Inflammatory macrophage treated with lipopolysaccharide for 4 hours (primary cell): ENCODE data around the gene CDR2.
"Not testable (repeated sequence)": the region's sequence is repeated elsewhere in the genome, so short reads cannot be mapped to it uniquely, and the experiment has no call there.

Source experiments
- DNase-seq: peaks from one replicate; pipeline ENCODE4 v3.0.0-alpha.2; 2020

Gene CDR2

DNA sequence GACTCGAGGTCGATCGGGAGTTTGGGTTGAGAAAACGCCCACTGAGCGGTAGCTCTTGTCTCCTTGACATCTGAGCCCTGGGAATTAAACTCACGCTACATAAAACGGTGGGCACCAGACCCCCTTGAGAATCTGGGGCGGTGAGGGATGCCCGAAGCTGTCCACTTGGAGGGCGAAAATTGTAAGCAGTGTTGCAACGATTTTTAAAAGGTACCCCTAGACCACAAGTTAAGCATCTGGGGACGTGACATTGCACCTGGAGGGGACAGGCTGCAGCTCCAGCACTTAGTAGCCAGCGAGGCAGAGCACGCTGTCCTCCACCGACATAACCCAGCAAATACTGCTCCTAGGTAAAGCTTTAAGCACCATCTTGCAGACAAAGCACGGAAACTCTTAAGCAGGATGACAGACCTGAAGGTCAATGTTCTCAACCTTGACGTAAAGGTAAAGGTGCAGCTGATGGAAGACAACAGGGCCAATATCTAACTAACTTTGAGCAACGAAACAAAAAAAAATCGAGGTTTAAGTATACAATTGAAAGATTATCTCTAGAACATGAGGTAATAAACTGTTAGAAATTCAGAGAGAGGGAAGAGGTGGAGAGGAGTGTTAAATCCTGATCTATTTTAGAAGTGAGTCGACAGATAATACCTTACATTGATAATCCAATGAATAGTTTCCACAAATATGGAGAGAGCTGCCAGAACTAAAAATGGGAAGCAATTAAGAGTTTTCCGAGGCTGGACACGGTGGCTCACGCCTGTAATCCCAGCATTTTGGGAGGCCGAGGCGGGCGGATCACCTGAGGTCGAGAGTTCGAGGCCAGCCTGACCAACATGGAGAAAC lies 921 bp upstream of the CDR2 start:
- DNase-seq, result no peak

DNA sequence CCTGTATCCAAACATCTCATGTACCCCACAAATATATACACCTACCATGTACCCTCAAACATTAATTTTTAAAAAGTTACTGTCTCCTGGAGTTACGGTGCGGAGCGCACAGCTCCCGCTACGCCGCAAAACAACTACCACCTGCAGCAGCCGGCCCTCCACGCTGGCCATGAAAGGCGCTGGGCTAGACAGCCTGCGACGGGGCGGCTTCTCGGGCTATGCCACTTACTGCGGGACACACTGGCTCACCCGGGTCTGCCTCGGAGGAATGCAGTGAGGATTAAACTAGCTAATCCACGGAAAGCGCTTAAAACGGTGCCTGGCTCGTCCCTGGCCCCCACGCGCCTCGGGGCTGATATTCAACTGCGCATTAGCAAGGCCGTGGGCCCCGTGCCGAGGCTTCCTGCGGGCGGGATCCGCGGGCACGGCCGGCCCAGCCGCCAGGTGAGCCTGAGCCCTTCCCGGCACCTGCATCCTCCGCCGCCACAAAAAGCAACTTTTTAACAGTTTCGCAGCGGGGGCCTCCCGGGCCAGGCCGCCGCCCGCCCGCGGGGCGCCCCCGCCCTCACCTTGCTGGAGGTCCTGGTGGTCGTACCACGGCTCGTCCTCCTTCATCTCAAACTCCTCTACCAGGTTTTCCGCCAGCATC lies 633 bp downstream of the CDR2 start:
- no peak for DNase-seq

DNA sequence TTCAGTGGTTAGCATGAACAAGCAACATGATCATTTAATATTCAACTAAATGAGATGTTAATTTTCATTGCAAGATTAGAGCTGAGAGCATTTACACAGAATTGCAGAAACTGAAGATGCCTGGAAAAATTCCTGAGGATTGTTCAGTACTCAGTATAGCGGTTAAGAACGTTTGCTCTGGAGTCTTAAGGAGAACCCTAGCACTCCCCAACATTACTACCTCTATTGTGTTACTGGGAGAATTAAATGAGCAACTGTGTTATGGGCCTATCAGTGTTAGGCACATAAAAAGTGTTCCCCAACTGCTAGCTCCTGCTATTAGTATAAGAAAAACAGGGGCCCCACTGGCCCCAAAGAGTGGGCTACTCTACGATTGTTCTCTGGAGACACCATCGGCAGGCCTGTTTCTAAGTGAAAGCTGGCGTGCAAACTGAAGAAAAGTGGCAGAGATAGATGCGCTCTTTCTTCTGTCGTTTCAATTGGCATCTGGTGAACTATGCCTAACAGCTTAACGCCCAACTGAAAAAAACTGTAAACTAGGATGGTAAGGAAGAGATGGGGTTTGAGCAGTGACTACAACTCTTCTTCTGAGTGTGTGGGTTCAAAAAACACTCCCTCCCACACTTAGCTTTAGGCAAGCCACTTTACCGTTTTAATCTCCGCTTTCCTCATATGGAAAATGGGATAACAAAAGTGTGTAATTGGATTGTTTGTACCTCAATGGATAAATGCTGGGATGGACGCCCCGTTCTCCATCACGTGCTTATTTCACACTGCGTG lies 1.3 kb downstream of the CDR2 start:
- DNase-seq, result no peak

DNA sequence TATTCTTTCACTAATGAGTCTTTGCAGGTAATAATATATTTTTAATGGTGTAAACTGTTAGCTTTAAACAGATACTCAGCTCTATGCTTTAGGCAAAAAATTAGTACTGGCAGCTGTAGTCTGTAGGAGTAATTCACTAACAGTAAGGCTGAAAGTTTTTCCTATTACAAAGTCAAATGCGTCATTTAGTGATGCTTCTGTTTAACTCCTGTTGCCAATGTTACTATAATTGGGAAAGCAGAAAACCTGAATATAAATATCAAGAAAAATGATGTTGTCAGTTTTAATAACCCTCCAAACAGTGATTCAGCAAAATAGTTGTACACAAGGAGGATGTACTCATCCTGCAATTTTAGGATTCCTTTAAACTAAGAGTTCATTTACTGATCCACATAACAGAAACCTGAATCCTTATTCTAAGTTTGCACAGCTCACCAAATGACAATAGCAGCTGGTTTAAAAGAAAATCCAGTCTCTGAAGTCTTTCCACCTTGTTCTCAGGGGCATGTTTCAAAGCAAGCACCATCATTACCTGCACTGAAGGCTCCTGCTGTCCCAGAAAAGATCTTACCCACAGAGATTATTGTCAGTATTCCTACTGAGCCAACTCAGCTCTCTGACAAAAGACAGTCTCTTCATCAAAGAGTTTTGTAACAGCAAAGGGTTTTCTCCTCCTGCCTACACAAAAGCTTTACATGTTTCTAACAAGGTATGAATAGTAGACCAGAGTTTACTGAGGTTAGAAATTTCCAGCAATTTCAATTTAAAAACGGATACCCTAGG lies 4.2 kb downstream of the CDR2 start:
- DNase-seq, result no peak

DNA sequence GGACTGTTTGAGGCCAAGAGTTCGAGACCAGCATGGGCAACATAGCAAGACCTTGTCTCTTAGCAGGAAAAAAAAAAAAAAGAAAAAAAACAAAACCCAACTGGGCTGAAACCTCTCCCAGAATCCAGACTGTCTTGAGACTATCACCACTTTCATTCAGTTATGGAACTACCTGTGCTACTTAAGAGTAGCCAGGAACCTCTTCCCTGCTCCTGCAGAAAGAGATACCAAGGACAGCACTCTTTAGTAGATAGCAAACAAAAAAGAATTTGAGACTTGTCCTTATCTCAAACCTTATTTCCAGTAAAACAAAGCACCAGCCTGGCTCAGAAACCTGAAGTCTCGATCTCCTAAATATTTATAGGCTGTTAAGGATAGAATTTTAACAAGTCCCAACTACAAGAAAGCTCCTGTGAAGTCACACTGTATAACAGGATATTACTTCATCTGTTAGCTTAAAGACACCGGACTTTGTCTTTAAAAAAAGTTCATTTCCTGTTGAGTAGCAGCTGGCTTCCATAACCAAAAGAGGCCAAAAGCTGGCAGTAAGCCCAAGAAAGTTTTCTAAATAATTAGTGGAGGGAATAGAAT lies 5.1 kb downstream of the CDR2 start:
- peak; percentile 48 for DNase-seq

DNA sequence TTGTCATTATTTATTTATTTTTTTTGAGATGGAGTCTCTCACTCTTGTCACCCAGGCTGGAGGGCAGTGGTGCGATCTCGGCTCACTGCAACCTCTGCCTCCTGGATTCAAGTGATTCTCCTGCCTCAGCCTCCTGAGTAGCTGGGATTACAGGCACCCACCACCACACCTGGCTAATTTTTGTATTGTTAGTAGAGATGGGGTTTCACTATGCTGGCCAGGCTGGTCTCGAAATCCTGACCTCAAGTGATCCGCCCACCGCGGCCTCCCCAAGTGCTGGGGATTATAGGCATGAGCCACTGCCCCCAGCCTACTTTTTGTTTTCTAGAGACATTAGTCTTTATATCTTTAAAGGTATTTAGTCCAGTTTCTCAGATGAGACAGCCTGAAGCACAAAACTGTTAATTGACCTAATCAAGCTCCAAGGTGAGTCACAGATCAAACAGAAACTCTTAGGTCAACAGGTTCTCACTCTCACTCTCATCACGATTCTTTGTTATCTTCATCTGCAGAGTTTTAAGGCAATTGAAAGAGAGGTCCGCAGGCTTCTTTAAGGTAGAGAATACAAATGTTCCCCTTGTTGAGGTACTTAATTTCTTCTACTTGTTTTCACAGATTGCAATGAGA lies 6.1 kb downstream of the CDR2 start:
- DNase-seq, result not testable (repeated sequence)

DNA sequence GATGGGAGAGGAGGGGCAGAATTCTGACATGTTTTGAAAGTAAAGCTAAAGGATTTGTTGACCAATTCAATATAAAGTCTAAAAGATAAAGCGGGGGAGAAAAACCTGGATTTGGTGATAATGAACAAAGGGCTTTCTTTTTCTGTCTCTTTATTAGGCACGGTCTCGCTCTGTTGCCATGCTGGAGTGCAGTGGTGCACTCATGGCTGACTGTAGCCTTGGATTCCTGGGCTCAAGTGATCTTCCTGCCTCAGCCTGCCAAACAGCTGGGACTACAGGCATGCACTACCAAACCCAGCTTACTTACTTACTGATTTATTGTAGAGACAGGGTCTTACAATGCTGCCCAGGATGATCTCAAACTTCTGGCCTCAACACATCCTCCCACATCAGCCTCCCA lies 7.5 kb downstream of the CDR2 start:
- no peak for DNase-seq

DNA sequence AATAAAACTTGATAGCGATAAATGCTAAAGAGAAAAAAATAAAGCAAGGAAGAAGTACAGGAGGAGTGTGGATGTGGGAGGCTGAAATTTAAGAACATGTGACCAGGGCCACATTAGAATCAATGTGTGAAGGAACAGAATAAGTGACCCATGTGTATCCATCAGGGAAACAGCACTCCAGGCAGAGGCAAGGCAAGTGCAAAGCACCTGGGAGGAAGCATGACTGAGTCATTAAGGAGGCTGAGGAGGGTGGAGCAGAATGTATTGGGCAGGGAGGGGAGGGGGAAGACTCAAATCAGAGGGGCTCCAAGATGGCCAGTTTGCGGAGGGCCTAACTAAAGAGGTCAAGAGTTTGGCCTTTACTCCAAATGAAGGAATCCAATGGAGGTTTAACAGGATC lies 8.0 kb downstream of the CDR2 start:
- no peak for DNase-seq

DNA sequence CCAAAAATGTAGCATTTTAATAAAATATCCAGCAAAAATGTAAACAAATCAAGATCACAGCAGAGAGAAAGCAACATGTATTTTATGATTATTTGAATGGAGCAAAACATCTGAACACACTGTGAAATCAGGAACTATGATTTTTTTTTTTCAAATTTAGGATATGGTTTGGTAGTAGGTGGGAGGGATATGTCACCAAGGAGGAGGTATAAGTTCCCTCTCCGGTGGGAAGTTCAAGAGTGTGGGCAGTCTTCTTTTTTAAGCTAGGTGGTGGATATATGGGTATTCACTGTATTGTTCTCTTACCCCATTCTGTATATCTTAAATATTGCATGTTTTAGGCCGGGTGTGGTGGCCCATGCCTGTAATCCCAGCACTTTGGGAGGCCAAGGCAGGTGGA lies 10.2 kb downstream of the CDR2 start:
- DNase-seq, result peak; percentile 26

DNA sequence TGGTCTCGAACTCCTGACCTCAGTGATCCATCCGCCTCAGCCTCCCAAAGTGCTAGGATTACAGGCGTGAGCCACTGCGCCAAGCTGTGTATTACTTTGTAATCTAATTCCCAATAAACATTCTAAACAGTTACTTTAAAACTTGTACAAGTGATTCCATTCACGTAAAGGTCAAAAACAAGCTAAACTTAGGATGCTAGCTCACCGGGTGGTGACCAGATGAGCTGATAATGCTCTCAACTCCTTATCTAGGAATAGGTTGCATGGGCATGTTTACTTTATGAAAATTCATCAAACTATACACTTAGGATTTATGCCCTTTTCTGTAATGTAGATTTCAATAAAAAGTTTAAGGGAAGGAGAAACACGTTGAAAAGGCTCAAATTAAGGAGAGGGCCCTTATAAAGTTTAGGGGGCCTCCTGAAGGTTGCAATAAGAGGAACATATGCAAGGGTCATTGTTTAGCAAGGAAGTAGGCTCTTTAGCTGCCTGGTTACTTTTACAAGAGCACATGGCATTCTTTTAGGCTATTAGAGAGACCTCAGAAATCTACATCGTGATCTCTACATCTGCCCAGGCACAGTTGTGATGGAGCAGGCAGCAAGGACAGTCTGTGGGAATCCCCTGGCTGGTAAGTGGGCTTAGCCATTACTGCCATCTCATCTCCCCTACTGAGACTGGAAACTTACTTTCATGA lies 13.3 kb downstream of the CDR2 start:
- peak; percentile 18 for DNase-seq

DNA sequence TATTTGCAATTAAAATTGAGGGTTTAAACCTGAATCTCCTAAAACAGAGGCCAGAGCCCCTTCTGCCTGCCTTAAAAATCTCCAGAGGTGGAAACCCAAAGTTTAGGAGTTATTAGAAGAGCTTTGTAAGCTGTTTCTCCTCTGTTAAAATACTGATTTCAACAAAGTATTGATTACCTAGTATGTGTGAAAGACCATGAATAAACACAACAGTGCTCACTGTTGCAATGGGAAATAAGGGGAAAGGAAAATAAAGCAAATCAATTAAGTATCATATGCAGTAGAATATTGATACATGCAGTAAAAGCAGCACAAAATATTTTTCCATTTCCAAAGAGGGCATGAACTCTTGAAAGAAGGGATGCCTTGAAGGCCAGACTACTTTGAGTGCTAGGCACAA lies 14.7 kb downstream of the CDR2 start:
- DNase-seq, result no peak

DNA sequence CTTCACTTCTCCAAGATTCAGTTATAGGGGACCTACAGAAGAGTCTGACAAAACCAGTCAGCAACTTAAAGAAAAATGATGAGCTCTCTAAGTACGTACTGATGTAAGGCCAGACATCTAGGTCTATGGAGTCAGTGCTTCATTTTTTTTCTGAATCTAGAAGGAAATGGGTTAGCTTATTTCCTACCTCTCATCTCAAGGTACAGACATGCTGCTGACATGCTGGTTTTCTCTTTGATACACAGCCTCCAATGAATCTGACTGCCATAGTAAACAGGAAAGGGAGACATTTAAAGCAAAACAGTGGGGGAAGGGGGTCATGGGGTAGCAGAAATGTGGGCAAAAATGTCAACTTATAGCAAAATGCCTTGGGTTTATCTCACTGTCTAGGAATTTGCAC lies 16.4 kb downstream of the CDR2 start:
- DNase-seq, result no peak

DNA sequence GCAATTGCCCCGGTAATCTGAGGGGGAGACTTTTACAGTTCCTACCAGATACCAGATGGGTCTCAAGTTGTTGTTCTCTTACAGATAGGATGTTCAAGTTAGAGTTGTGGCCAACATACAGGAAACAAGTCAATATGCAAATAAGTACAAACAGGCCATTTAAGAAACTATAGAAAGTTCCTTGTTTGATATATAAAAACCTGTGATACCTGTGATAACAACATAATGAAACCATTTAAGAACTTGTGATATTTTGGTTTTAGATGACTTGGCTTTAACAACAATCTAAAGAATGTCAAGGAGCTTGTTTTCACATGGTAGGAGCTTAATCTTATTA lies 16.8 kb downstream of the CDR2 start:
- no peak for DNase-seq

DNA sequence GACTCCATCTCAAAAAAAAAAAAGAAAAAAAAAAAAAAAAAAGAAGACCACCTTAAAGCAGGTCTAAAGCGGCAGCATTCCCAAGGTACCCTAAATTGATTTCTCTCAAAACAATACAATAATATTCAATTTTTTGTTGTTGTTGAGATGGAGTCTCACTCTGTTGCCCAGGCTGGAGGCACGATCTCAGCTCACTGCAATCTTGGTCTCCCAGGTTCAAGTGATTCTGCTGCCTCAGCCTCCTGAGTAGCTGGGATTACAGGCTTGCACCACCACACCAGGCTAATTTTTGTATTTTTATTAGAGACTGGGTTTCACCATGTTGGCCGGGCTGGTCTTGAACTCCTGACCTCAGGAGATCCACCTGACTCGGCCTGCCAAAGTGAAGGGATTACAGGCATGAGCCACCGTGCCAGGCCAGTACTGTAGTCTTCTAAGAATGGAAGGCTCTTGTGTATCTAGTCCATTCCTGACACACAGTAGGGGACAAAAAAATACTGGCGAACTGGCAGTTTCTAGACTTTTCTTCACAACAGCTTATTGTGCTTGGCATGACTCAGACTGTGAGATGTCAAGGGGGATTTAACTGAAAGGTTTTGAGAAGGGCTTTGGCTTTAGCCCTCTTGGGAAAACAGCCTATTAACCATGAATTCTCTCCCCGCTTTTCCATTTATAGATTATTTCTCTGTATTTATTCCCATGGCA lies 17.3 kb downstream of the CDR2 start:
- DNase-seq, result no peak

DNA sequence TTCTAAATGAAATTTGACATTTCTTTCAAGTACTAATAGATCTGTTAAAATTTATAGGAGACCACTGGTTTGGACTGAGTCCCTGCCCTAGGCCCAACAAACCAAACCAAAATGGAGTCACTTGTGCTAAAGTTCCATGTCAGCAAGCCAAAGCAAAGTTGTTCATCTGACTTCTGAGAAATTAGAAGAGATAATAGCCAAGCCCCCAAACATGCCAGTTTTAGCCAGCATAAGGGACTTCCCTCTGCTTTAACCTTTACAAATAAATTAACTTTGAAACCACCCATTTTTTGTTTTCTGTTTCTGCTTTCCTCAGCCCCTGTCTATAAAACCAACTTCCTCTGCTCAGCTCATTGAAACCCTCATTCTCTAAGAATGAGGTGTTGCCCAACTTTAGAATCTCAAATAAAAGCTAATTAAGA lies 18.9 kb downstream of the CDR2 start:
- DNase-seq, result peak; percentile 74

DNA sequence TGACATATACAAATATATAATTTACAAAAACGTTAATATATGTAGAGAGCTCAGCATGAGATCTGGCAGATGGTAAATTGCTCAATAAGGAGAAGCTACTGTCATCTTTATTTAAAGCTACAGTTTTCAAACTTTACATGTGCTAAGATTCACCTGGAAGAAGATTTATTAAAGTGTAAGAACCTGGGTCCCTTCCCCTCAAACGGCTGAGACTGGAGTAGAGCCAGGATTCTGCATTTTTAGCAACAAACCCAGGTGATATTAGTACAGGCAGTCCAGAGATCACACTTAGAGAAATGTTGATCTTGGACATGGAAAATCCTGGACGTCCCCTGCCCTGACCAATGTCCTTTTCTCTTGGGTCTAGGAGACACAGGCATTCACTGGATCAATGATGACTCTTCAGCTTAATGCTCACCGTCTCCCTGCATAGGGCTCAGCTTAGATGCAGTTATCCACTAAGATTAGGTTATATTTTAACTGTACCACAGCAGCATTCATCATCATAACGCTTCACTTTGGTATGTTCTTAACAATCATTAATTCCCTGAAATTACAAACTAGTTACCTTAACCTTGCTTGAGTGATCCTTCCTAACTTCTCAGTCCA lies 20.4 kb downstream of the CDR2 start:
- DNase-seq, result no peak

DNA sequence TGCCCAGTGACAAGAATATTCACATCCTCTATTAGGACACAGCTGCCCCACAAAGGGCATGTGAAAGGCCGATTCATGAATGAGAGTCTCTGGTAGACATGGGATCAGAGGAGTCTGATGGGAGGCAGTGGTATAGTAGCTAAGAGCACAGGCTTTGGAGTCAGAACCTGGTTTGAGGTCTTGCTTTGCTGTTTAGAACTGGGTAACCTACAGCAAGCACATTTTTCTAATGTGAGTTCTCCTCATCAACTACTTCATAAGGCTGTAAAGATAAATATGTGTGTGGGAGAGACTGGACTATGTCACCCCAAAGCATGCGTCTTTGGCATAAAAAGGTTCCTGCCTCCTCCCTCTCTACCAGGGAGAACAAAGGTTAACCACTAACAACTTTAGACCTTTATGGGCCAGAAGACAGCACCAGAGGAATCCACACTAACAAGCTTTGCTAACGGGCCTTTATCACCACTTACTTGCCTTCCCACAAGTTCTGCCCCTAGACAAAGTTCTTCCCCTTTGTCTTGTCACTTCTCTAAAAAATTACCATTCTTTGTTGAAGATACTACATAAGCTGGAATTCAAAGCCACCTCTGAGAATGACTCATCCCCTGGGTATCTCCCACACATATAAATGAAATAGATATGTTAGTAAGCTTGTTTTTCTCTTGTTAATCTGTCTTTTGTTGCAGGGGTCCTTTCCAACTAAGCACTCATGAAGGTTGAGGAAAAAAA lies 21.1 kb downstream of the CDR2 start:
- peak; percentile 91 for DNase-seq

DNA sequence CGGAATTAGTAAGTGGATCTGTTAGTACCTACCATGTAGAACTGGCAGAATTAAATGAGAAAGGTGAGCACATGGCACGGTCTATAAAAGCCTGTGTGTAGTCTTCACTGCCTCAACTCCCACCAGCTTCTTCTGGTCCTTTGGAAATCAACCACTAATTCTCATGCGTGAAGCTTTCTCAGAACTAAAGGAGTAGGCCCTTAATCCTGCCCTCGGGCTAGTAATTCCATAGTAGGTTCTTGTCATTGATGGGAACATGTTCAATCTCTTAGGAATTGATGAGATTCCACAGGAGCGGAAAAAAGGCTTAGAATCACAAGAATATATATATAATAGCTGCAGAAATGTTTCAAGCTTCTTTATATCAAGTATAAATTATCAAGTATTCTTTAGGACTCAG lies 21.7 kb downstream of the CDR2 start:
- no peak for DNase-seq

DNA sequence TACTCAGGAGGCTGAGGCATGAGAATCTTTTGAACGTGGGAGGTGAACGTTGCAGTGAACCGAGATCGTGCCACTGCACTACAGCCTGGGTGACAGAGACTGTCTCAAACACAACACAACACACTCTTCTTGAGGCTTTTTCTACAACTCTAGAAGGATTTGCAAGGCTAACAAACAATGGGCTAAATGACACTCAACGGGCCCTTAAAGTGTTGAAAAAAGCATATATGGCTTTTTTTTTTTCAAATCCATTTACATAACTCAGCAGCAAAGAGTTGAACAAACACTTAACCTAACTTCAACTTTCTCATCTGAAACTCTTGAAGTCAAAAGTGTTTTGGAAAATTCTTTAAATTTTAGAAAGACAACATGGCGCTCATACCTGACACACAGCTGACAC lies 22.3 kb downstream of the CDR2 start:
- DNase-seq, result no peak

DNA sequence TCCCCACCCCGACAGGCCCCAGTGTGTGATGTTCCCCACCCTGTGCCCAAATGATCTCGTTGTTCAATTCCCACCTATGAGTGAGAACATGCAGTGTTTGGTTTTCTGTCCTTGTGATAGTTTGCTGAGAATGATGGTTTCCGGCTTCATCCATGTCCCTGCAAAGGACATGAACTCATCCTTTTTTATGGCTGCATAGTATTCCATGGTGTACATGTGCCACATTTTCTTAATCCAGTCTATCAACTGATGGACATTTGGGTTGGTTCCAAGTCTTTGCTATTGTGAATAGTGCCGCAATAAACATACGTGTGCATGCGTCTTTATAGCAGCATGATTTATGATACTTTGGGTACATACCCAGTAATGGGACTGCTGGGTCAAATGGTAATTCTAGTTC lies 23.4 kb downstream of the CDR2 start:
- not testable (repeated sequence) for DNase-seq
